B cell (primary cell): ENCODE results near the gene CPSF4L. TPM values are rescaled to one million over a fixed set of nuclear protein-coding genes. Genes with fewer than 3 reads are reported as not detected.

Source experiments
- ATAC-seq: fragments of 200-7000 bp; cut with Tn5 transposase; one replicate; pipeline ENCODE4 v1.10.0; 2021; ENCODE audit warnings: low read depth, mild to moderate bottlenecking, moderate number of reproducible peaks, moderate library complexity
- CTCF ChIA-PET: fragments of 350-600 bp; sonication (Branson Sonifier 250); formaldehyde crosslinking; loops from one replicate; lab custom pipeline; 2021; ENCODE audit warnings: antibody characterized with exemption, inconsistent platforms; lab: Charles Lee
- POLR2A ChIA-PET: fragments of 350-600 bp; sonication (Branson Sonifier 250); formaldehyde crosslinking; loops from one replicate; lab custom pipeline; 2021; ENCODE audit warnings: antibody characterized with exemption; lab: Charles Lee
- DNase-seq: peaks from one replicate; pipeline ENCODE4 v3.0.0; 2013
- H2AFZ ChIP-seq: 2 replicates; pipeline ENCODE4 v1.6.1; 2012; ENCODE audit warnings: mild to moderate bottlenecking, low read depth, low read length; ENCODE audit not compliant: insufficient read depth, poor library complexity, severe bottlenecking
- H3K27ac ChIP-seq, 2 donors: 1 replicate in 1 of 2; 2 replicates in 1 of 2; pipeline ENCODE4 v1.5.1; 2012 to 2013; ENCODE audit warnings: low read length in 2 of 2, mild to moderate bottlenecking in 2 of 2, moderate library complexity in 1 of 2
- H3K27me3 ChIP-seq, 4 experiments: fragments of 200-600 bp in 1 of 4; sonication (generic) in 1 of 4; replicated peaks in 1 of 4; 1 replicate in 2 of 4; 2 replicates in 2 of 4; pipeline versions ENCODE4 v1.6.1 to v1.7.0; 2013 to 2016; ENCODE audit warnings: low read length in 3 of 4, mild to moderate bottlenecking in 2 of 4, mixed read lengths in 1 of 4, moderate library complexity in 1 of 4; ENCODE audit not compliant: insufficient read depth in 4 of 4, control insufficient read depth in 3 of 4; ENCODE audit errors: control extremely low read depth in 1 of 4
- H3K36me3 ChIP-seq, 2 experiments: replicated peaks in 1 of 2; 1 replicate in 1 of 2; 2 replicates in 1 of 2; pipeline versions ENCODE4 v1.6.1 to v1.7.1; 2013; ENCODE audit warnings: low read length in 1 of 2; ENCODE audit not compliant: insufficient read depth in 2 of 2, control insufficient read depth in 1 of 2; ENCODE audit errors: control extremely low read depth in 1 of 2, extremely low read depth in 1 of 2
- H3K4me1 ChIP-seq, 2 donors: fragments of 200-600 bp in 1 of 2; sonication (generic) in 1 of 2; 1 replicate in 1 of 2; 2 replicates in 1 of 2; pipeline versions ENCODE4 v1.5.1 to v1.6.1; 2013 to 2017; ENCODE audit warnings: low read length in 2 of 2; ENCODE audit not compliant: control insufficient read depth in 2 of 2, insufficient read depth in 2 of 2
- H3K4me2 ChIP-seq: replicated peaks from 2 replicates; pipeline ENCODE3; 2012; ENCODE audit warnings: mild to moderate bottlenecking, low read depth, low read length; ENCODE audit not compliant: poor library complexity, severe bottlenecking
- H3K4me3 ChIP-seq, 5 experiments: fragments of 200-600 bp in 1 of 5; sonication (generic) in 1 of 5; 1 replicate in 3 of 5; 2 replicates in 2 of 5; pipeline versions ENCODE4 v1.5.1 to v1.7.0; 2011 to 2016; ENCODE audit warnings: low read length in 4 of 5, mild to moderate bottlenecking in 4 of 5, low read depth in 2 of 5, control low read depth in 1 of 5, moderate library complexity in 1 of 5; ENCODE audit not compliant: insufficient read depth in 1 of 5; ENCODE audit errors: control extremely low read depth in 1 of 5, extremely low read depth in 1 of 5
- H3K79me2 ChIP-seq: fragments of 200-600 bp; sonication (generic); one replicate; pipeline ENCODE4 v1.6.0; 2016; ENCODE audit warnings: low read length; ENCODE audit not compliant: control insufficient read depth, insufficient read depth
- H3K9ac ChIP-seq: fragments of 200-600 bp; sonication (generic); 2 replicates; pipeline ENCODE4 v1.6.1; 2017; ENCODE audit warnings: mild to moderate bottlenecking, low read length, moderate library complexity
- H3K9me3 ChIP-seq, 3 donors: one replicate each; pipeline versions ENCODE4 v1.6.1 to v1.7.1; 2013; ENCODE audit warnings: low read length in 2 of 3; ENCODE audit not compliant: control insufficient read depth in 2 of 3, insufficient read depth in 1 of 3; ENCODE audit errors: control extremely low read depth in 1 of 3
- H4K20me1 ChIP-seq: 2 replicates; pipeline ENCODE4 v1.6.0; 2012; ENCODE audit warnings: mild to moderate bottlenecking, low read length; ENCODE audit not compliant: insufficient read depth, control insufficient read depth, poor library complexity, severe bottlenecking
- H3K27ac Mint-ChIP-seq: one replicate; pipeline ENCODE4 v1.8.0; 2021; ENCODE audit warnings: mixed read lengths
- H3K27me3 Mint-ChIP-seq: one replicate; pipeline ENCODE4 v1.8.0; 2021; ENCODE audit warnings: mixed read lengths
- H3K4me1 Mint-ChIP-seq: one replicate; pipeline ENCODE4 v1.8.0; 2021; ENCODE audit warnings: mixed read lengths
- H3K4me3 Mint-ChIP-seq: one replicate; pipeline ENCODE4 v1.8.0; 2021; ENCODE audit warnings: mixed read lengths
- H3K9me3 Mint-ChIP-seq: one replicate; pipeline ENCODE4 v1.8.0; 2022; ENCODE audit warnings: mixed read lengths; ENCODE audit not compliant: insufficient read depth
- CTCF ChIP-seq: fragments of 200-600 bp; IDR thresholded peaks from one replicate; pipeline ENCODE4 v1.8.0; 2022; ENCODE audit warnings: antibody characterized with exemption, mild to moderate bottlenecking
- EZH2 ChIP-seq: IDR thresholded peaks from 2 replicates; pipeline ENCODE4 v1.6.1; 2012; ENCODE audit warnings: borderline replicate concordance, low read depth, mild to moderate bottlenecking, moderate library complexity, low read length; ENCODE audit not compliant: insufficient read depth, poor library complexity, severe bottlenecking
- WGBS: methylation state at CpG from one replicate; pipeline ENCODE4 v1.1.5; 2013; ENCODE audit warnings: missing lambda C conversion rate; ENCODE audit not compliant: insufficient coverage; 5-methylcytosine and 5-hydroxymethylcytosine counted together
- intact Hi-C: fragments of 100-400 bp; cut with micrococcal nuclease; formaldehyde crosslinking; loops from one replicate; pipeline ENCODE4 v1.10.0; 2022
- polyA plus RNA-seq: library from polyadenylated mRNA; depleted of rRNA; stranded (reverse); fragments of >200 nt; gene quantifications from 2 replicates; pipeline ENCODE4 v1.2.3, GENCODE V29; 2012
- total RNA-seq, 2 donors: library from RNA; stranded (reverse); fragments of 120-200 nt in 1 of 2; gene quantifications; 1 replicate in 1 of 2; 2 replicates in 1 of 2; pipeline versions ENCODE4 v1.2.3 to v1.2.4, GENCODE V29; 2013 to 2022

The CPSF4L gene
- total and polyA plus RNA-seq, 2 donors (not counting 1 experiment from before 2014, with no cell fraction given) = not detected

- CTCF ChIA-PET = interaction anchor here (17.2 kb wide), 1 partner anchor 118 kb away, joined by 296 read pairs; no protein-coding TSS in a partner anchor
- DNase-seq = no peak
Measured at GRCh38 chr17:73251871-73252270, 9.8 kb downstream of the CPSF4L start.

More at GRCh38 chr17:73251871-73252270, 9.8 kb downstream of the CPSF4L start:
- Histone ChIP-seq H3K27ac (no peak overlapping the region), H3K4me2 (no peak overlapping the region), H3K79me2 (no peaks in the 10 kb centered on the region), H3K9ac (no peak overlapping the region), H4K20me1 (no peaks in the 10 kb centered on the region), H3K27me3 (peaks cover 0 to 3% (median 0%) of the 10 kb centered on the region in 4 experiments), H3K9me3 (no peaks in the 10 kb centered on the region), H3K4me3 (no peak overlapping the region), H3K36me3 (peaks cover 0 to 13% of the 10 kb centered on the region in 2 experiments), H3K4me1 (no peaks in the 10 kb centered on the region), H2AFZ (no peak overlapping the region)
- POLR2A ChIA-PET = no interaction called here
- H3K27ac Mint-ChIP-seq = no peak overlapping the region
- H3K4me3 Mint-ChIP-seq = no peak overlapping the region
- H3K4me1 Mint-ChIP-seq = peaks cover 1% of the 10 kb centered on the region
- H3K9me3 Mint-ChIP-seq = no peaks in the 10 kb centered on the region
- ATAC-seq = no peak
- WGBS = 93% methylated on average over 3 of the region's 8 CpGs
- intact Hi-C loops = loop anchor here (10.0 kb wide), 1 partner anchor 687 kb away; no protein-coding TSS in a partner anchor
- TF ChIP-seq EZH2 (no peak), CTCF (no peak)
- H3K27me3 Mint-ChIP-seq = no peaks in the 10 kb centered on the region
